NCI-H460 (cell line): ENCODE results near the gene GSTA3. TPM values are rescaled to one million over a fixed set of nuclear protein-coding genes. Genes with fewer than 3 reads are reported as not detected.
"Not testable (repeated sequence)": the region's sequence is repeated elsewhere in the genome, so short reads cannot be mapped to it uniquely, and the experiment has no call there.

Experiments used
- DNase-seq: peaks from one replicate; pipeline ENCODE4 v3.0.0-alpha.2; 2016; ENCODE audit warnings: low read depth; ENCODE audit errors: extremely low read depth
- total RNA-seq: library from RNA; depleted of rRNA; stranded (reverse); fragments of >200 nt; shearing (Covaris generic); gene quantifications from 2 replicates; pipeline ENCODE4 v1.2.3, GENCODE V29; 2014

Gene GSTA3
- total RNA-seq, 1 experiment from 2014 or later = not detected

DNA sequence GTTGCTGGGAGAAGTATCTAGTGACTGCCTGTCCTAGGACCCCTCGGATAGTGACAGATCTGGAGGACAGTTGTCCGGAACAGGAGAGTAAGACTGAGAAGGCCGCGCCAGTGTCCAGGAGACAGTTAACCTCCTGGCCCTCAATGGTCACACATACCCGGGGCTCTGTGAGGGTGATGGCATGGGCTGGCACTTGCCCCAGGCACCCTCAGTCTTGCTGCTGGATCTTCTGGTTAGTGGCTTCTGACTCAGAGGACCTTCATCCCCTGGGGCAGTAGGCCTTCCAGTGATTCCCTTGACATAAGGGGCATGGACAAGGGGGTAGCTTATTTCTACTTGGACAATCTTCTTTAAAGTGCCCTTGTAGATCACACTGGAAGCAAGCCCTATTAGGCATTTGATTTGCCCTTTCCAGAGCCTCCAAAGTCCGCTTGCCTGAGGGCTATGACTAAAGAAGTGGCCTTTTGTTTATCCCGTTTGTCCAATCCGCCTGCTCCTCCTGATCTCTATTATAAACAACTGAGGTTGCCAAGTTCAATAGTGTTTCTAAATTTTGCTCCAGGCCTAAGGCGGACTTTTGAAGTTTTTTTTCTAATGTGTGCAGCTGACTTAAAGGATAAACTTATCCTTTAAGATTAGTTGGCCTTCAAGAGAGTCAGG is 8.7 kb upstream of the GSTA3 start:
- DNase-seq = peak; percentile 46

DNA sequence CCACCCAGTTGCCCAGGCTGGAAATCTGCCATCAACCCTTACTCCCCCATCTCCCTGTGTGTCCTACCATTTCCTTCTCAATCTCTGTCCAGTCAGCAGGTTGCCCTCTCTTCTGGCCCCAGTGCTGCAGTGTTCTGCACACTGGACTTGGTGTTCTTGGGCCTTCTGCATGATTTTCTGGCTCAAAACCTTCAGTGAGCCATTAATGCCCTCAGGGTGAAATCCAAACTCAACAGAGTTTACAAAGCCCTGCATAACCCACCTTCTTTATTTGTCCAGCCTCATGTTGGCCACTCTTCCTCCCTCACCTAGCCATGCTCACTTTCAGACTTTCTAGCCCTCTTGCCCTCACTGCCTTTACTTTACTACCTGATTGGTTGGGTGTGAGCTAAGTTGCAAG is 5.0 kb upstream of the GSTA3 start:
- no peak for DNase-seq

DNA sequence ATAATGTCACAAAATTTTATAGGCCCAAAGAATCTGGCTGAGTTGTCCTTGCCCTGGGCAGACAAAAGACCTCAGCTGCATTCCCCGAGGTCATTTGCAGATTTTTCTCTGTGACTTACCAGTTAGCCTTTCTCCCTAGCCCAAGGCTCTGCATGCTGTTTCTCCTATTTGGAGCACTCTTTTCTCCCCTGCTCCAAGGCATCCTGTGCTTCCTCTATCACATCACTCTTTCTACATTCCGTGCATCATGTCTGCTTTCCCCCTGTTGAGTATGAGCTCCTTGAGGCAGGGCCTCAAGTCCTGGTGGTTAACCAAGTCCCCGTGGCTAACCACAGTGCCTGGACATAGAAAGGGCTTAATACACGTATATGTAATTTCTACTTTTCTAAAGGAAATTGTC is 593 bp upstream of the GSTA3 start:
- no peak for DNase-seq

DNA sequence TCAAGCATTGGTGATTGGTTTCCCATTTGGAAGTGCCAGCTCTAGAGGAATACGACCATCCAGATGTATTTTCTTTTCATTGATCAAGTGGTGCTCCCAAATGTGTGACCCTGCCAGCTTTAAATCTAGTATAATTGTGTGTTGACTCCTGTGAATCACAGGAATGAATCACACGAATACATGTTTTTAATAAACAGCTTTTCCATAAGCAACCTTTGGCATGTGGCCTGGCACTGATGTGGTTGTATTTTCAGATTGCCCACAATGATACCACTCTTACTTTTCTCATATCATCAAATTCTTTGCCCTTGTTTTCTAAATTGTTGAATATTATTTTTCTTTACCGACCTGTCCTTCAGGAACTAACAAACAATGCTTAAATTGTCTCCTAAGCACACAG is 367 bp downstream of the GSTA3 start:
- DNase-seq = no peak

DNA sequence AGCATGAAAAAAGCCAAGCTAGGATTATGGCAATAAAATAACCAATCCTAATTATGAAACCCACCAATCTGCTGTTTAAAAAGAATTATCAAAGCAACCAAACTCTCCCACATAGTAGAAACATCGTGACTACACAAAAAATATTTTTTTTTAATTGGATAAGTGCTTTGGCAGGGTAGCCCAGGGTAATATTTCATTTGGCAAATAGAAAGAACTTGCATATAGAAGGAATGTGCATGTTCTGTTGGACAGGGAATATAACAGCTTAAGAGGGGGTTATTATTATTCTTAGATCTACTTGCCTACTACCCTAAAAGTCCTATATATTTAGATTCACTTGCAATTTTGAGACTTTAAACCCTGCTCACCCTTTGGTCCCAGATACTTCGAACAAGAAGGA is 972 bp downstream of the GSTA3 start:
- no peak for DNase-seq

DNA sequence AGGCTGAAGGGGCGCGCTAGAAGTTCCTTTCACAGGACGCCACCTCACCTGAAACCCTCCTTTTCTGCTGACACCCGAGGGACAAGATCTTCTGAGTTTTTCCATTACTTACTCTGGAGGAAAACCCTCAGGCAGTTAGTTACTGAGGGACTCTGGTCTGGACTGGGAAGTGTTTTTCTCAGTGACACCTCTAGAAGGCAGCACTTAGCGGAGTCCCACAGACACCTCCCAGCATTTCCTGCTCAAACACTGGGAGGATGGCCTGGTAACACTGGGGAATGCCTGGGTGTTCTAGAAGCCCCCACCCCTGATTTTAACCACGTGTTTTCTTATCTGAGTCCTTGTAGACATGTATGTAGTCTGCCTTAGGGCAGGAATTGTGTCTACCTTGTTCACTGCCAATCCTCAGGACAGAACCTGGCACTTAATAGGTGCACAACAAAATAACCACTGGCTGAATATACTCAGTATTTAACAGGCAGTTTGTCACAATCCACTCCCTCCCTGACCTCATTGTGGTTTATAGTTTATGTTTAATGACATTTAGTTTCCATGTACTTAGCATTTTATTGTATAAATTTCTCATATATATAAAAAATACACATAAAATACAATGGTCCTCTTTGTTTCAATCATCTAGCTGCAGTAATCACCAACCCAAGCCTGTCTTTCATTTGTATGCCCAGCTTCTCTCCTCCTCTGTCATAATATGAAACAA is 4.8 kb downstream of the GSTA3 start:
- DNase-seq = no peak

DNA sequence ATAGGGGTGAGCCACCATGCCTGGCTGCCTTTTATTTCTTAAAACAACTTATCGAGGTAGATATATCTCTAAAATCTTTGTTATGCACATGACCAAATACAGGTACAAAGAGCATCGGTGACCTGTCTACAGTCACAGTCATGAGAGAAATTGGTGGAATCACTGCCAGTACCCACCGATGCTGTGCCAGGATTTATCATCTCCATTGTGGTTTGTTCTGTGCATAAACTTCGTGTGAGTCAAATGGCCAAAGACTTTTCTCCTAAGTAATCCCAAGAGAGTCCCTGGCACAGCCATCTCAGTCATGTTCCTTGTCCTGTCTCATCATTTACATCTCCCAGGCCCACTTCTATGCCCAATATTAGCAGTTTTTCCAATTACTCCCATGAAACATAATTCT is 9.0 kb downstream of the GSTA3 start:
- no peak for DNase-seq

DNA sequence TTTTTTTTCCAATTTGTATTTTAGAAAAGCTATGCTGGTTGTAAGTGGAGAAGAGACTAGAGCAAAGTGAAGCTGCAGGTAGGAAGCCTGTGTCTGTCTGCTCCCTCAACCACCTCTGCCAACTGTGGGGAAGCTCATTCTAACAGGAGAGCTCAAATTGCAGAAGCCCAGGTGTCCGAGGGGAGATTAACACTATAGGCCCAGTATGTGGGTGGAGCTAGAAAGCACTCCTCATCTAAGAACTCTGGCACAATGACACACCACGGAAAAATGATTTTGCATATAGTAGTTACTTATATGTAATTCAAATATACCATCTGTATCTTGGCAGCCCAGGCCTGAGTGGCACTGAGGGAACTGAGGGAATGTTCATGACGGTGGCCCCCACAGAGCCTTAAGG is 13.7 kb downstream of the GSTA3 start:
- DNase-seq = not testable (repeated sequence)

DNA sequence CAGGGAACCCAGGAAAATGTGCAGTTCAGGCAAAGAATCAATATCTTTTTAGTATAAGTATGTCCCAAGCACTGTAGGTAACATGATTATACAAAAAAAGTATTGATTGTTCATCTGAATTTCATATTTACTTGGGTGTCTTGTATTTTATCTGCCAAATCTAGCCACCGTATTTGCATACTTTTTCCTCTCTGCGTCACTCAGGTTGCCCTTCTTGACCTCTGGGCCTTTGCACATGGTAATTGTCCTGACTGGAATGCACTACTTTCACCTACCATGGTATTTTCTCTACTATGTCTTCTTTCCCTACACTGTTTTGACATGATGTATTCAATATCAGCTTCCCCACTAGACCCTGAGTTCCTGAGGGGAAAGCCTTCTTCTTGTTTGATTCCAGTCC is 15.2 kb downstream of the GSTA3 start:
- DNase-seq = no peak

DNA sequence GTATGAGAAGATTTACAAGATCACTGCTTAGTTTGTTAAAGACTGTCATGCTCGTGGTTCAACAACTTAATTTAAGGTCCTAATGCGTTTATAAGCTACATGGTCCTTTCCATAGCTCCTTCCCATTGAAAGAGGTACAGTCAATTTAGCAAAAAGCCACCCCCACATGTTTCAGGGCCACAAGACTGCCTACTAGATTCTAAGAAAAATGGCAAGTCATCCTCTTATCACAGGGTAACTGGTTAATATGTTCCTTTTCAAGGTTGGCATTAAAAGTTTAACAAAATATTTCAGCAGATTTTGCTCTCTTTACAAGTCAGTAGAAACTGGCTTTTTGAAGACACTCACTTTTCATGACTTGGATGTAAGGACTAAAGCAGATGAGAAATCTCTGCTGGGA is 15.7 kb downstream of the GSTA3 start:
- no peak for DNase-seq

DNA sequence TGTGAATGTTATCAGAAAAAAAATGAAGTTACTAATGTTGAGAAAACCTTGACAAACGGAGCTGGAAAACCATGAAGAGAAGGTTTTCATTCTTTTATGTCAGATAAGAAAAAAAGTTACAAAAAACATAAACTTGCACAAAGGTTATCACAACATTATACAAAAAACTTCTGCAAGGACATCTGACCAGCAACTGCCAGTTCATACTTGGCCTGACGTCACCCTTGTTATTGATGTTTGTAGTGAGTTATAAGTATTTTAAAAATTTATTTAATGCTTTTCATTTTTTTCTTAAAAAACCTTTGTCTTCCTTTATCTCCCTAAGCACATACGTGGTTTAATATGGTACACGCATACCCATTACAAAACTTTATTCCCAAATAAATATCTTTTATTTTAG is 16.3 kb downstream of the GSTA3 start:
- DNase-seq = no peak

DNA sequence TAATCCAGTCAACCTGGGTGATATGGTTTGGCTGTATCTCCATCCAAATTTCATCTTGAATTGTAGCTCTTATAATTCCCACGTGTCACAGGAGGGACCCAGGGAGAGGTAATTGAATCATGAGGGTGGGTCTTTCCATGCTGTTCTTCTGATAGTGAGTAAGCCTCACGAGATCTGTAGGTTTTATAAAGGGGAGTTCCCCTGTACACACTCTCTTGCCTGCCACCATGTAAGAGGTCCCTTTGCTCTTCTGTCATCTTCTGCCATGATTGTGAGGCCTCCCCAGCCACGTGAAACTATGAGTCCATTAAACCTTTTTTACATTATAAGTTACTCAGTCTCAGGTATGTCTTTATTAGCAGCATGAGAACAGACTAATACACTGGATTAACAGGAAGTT is 19.5 kb downstream of the GSTA3 start:
- DNase-seq = no peak

DNA sequence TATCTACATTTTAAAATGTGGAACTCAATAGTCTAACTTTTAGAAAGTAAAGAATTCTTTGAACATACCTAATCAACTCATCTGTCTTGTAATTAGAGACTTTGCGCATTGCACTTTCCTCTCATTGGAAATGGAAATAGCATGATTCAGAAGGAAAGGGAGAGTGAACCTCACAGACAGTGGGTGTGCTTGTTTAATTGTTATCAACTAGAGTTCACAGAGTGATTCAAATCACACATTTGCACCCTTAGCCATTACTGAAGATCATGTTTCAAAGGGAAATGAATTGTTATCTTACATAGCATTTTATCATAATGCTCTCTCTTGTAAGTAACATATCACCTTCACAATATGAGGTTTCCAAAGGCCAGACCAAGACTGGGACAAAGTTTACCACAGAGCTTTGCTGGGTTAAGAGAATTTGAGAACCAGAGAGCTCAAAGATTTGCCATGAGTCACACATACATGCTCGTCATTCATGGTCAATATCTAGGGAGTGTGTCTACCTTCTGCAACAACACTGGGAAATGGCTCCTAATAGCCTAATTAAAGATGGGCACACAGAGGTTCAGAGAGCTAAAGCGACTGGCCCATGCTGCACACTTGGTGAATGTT is 21.5 kb downstream of the GSTA3 start:
- no peak for DNase-seq

DNA sequence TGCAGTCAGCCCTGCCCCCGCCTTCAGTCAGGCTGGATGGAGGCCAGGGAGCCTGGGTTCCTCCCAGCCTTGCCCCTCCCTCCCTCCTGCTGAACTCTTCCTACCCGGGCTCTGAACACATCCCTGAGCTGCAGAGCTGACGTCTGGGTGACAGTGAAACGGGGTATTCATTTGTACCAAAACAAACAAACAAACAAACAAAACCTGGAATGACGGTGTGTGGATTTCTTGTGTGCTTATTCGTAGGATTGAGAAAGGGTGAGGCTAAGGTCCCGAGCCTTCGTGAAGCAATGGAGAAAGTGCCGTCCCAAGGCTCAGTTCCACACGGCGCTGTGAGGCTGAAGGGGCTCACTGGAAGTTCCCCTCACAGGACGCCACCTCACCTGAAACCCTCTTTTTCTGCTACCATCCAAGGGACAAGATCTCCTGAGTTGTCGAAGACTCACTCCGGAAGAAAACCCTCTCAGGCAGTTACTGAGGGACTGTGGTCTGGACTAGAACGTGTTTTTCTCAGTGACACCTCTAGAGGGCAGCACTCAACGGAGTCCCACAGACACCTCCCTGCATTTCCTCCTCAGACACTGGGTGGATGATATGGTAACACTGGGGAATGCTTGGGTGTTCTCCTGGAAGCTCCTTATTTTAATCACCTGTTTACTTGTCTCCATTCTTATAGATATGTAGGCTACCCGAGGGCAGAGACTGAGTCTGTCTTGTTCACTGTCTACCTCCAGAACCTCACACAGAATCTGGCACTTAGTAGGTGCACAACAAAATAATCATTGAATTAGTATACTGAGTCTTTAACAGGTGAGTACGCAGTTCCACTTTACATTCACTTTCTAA is 27.3 kb downstream of the GSTA3 start:
- peak; percentile 64 for DNase-seq

DNA sequence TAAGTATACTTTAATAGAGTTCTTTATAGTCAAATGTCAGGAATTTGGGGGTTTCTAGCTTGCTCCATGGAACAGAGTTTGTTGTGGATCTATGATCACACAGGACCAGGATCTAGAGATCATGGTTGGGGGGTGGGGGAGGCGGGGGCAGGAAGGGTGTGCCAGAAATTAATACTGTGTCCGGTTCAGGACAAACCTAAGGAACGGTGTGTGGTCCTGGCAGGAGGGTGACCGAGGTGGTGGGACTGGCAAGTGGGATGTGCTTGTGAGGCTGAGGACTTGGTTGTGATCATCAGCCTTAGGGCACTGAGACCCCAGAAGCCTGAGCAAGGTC is 27.9 kb downstream of the GSTA3 start:
- DNase-seq = no peak

DNA sequence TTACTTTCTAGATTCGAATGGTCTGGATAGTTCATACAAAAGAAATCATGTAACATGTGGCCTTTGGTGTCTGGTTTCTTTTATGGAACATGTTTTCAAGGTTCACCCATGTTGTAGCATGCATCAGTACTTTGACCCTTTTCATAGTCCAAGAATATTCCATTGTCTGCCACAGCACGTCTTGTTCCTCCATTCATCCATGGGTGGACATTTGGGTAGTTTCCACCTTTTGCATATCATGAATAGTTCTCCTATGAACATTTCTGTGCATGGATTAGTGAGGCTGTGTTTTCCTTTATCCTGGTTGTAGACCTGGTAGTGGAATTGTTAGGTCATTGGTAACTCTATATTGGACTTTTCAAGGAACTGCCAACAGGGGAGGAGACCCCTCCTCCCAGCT is 31.7 kb downstream of the GSTA3 start:
- DNase-seq = no peak

DNA sequence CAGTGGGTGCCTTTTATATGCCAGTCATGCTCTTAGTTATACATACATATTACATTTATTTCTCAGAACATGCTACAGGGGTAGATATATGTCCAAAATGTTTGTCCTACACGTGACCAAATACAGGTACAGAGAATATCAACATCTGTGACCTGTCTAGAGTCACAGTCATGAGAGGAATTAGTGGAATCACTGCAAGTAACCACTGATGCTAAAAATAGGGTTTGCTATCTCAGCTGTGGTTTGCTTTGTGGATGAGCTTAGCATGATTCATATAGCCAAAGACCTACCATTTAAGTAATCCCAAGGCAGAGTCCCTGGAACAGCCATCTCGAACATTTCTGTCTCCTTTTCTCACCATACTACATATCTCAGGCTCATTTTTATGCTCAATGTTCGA is 32.3 kb downstream of the GSTA3 start:
- no peak for DNase-seq

DNA sequence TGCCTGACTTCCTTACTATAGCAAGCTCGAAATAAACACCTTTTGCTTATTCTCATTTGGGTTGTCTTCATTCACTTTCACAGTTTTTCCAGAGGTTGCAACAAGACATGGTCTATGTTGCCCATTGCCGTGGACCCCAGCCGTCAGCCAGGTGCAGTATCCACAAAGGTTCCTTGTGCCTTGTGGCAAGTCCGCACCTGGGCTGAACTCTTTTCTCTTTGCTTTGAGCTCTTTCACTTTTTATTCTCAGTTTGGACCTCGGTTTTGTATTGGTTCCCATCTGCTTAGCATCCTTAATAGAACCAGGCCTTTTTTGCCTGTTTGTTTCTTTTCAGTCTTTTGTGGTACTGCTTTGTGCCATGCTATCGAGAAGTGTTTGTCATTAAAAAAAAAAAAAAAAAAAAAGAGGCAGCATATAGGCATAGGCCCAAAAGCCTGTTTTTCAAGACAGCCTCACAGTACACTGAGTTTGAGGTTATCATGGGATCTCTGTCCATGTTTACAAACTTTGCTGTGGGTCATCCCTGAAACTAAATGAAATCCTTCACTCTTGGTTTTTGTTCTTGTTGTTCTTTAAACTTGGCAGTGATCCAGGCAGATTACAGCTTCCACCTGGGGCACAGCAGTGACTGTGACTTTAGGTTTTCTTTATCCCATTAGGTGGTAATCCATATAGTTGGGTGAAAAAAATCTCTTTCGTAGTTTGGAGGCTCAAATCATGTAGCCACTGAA is 33.3 kb downstream of the GSTA3 start:
- DNase-seq = no peak

DNA sequence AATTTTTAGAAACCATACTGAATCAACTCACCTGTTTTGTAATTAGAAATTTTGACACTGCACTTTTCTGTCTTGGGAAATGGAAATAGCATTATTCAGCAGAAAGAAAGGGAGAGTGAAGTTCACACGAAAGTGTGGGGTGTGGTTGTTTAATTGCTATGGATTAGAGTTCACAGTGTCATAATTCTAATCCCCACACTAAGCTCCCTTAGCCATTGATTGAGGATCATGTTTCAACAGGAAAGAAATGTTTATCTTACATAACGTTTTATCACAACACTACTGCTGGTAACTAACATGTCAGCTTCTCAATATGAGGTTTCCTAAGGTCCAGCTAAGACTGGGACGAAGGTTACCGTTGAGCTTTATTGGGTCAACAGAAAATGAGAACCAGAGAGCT is 37.5 kb downstream of the GSTA3 start:
- DNase-seq = no peak

DNA sequence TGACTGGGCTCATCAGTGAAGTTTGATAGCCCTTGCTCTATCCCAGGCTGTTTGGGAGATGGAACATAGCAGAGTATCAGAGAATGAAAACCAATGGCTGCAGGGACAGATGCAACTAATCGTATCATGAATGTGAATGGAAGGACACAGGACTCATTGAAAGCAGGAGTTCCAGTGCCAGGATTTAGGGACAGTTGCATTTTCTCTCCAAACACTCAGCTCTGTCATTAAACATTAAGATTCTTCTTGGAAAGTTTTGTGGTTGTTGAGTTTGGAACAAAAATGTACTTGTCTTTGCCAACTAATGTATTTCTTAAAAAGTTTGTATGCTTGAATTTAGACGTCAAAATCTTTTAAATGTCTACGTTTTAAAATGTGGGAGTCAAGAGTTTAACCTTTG is 37.9 kb downstream of the GSTA3 start:
- no peak for DNase-seq
